ENCODE results near the gene RPL23. TPM values are rescaled to one million over a fixed set of nuclear protein-coding genes. Genes with fewer than 3 reads are reported as not detected.

Gene RPL23
- total RNA-seq, 4 donors from 2014 or later = 2,328 to 2,756 (median 2,634) TPM

- TF ChIP-seq CTCF (IDR thresholded peaks at IDR 0.05; ENCODE audit: low read depth) = no peak
Measured at GRCh38 chr17:38798614-38799500, 54.7 kb downstream of the RPL23 start.

Small RNA genes within 50 kb of the gene (small RNA-seq; reads per million reads assigned to genes)
- gene MIR4727 (not detected), gene SNORA21 (not detected), gene SNORA21B (not detected)

Other genes starting within 250 kb of the RPL23 start
- gene SRCIN1, start 247.8 kb downstream of the RPL23 start, total RNA-seq = 10 to 100 TPM in 1 of 4 donors, 1 to 10 TPM in 2, under 1 TPM in 1; 0.82 to 11.5 (median 4.0) TPM
- gene EPOP, start 178.8 kb downstream of the RPL23 start, total RNA-seq = 1 to 10 TPM in 2 of 4 donors, under 1 TPM in 2; 0.34 to 2.8 (median 0.80) TPM
- gene MLLT6, start 148.4 kb downstream of the RPL23 start, total RNA-seq = 10 to 100 TPM; 25.2 to 95.1 (median 37.1) TPM
- gene CISD3, start 123.4 kb downstream of the RPL23 start, total RNA-seq = 10 to 100 TPM; 11.0 to 19.7 (median 15.1) TPM
- 10 to 100 TPM in 1 of 4 donors, 1 to 10 TPM in 3; 4.1 to 10.7 (median 7.4) TPM for gene PCGF2, start 105.4 kb downstream of the RPL23 start, total RNA-seq
- gene PSMB3, start 101.0 kb downstream of the RPL23 start, total RNA-seq = 100 to 1,000 TPM in 3 of 4 donors, 10 to 100 TPM in 1; 78.4 to 216 (median 113) TPM
- 10 to 100 TPM; 29.3 to 72.0 (median 51.1) TPM for gene PIP4K2B, start 54.2 kb downstream of the RPL23 start, total RNA-seq
- 10 to 100 TPM; 18.7 to 37.1 (median 25.7) TPM for gene CWC25, start 28.4 kb downstream of the RPL23 start, total RNA-seq
- 100 to 1,000 TPM; 106 to 150 (median 140) TPM for gene LASP1, start 16.3 kb upstream of the RPL23 start, total RNA-seq
- gene FBXO47, start 113.7 kb upstream of the RPL23 start, total RNA-seq = under 1 TPM in 1 of 4 donors, not detected in 3; 0.17 TPM

All from subcutaneous adipose tissue (tissue), 4 donors.